MG63 (cell line): ENCODE data around the gene TNFRSF4. TPM values are rescaled to one million over a fixed set of nuclear protein-coding genes. Genes with fewer than 3 reads are reported as not detected.
"Not testable (repeated sequence)": the region's sequence is repeated elsewhere in the genome, so short reads cannot be mapped to it uniquely, and the experiment has no call there.

Source experiments
- DNase-seq: peaks from one replicate; pipeline ENCODE4 v3.0.0-alpha.2; 2020
- H3K27me3 ChIP-seq: fragments of 250-450 bp; sonication (Bioruptor Pico); 2 replicates; pipeline ENCODE4 v1.5.1; 2020; ENCODE audit warnings: mild to moderate bottlenecking, moderate library complexity
- H3K36me3 ChIP-seq: fragments of 250-450 bp; sonication (Bioruptor Pico); 2 replicates; pipeline ENCODE4 v1.5.1; 2020; ENCODE audit warnings: mild to moderate bottlenecking, moderate library complexity
- H3K4me3 ChIP-seq: fragments of 250-450 bp; sonication (Bioruptor Pico); 2 replicates; pipeline ENCODE4 v1.5.1; 2020; ENCODE audit warnings: mild to moderate bottlenecking, moderate library complexity
- H3K9me3 ChIP-seq: fragments of 250-450 bp; sonication (Bioruptor Pico); 2 replicates; pipeline ENCODE4 v1.5.1; 2020; ENCODE audit warnings: mild to moderate bottlenecking, moderate library complexity
- total RNA-seq: library from RNA; depleted of rRNA; stranded (reverse); fragments of >200 nt; shearing (Covaris generic); gene quantifications from 2 replicates; pipeline ENCODE4 v1.2.3, GENCODE V29; 2014; ENCODE audit warnings: low replicate concordance

TNFRSF4 gene
- total RNA-seq, 1 experiment from 2014 or later: not detected

GRCh38 chr1:1183833-1184775 lies 29.8 kb downstream of the TNFRSF4 start:
- Histone ChIP-seq H3K27me3 (no peaks in the 10 kb centered on the region), H3K4me3 (no peak overlapping the region), H3K36me3 (no peaks in the 10 kb centered on the region), H3K9me3 (no peaks in the 10 kb centered on the region)
- no peak for DNase-seq

- H3K36me3 ChIP-seq: no peaks in the 10 kb centered on the region
- H3K9me3 ChIP-seq: no peaks in the 10 kb centered on the region
- no peak overlapping the region for H3K4me3 ChIP-seq
- DNase-seq: no peak
- H3K27me3 ChIP-seq: no peaks in the 10 kb centered on the region
Measured at GRCh38 chr1:1183221-1183747, 30.7 kb downstream of the TNFRSF4 start.

GRCh38 chr1:1182491-1183220 lies 31.3 kb downstream of the TNFRSF4 start:
- Histone ChIP-seq H3K27me3 (peaks cover 3% of the 10 kb centered on the region; the same call in 1 of the 2 replicates), H3K4me3 (no peak overlapping the region), H3K9me3 (no peaks in the 10 kb centered on the region), H3K36me3 (no peaks in the 10 kb centered on the region)
- DNase-seq: no peak

GRCh38 chr1:1181938-1182410 lies 32.0 kb downstream of the TNFRSF4 start:
- Histone ChIP-seq H3K36me3 (no peaks in the 10 kb centered on the region), H3K4me3 (no peak overlapping the region), H3K27me3 (peaks cover 7% of the 10 kb centered on the region), H3K9me3 (no peaks in the 10 kb centered on the region)
- DNase-seq: no peak

- Histone ChIP-seq H3K27me3 (peaks cover 13% of the 10 kb centered on the region), H3K9me3 (no peaks in the 10 kb centered on the region)
Measured at GRCh38 chr1:1181129-1181937, 32.6 kb downstream of the TNFRSF4 start.

GRCh38 chr1:1179983-1180861 lies 33.7 kb downstream of the TNFRSF4 start:
- Histone ChIP-seq H3K9me3 (no peaks in the 10 kb centered on the region), H3K4me3 (no peak overlapping the region), H3K27me3 (peaks cover 14% of the 10 kb centered on the region), H3K36me3 (no peaks in the 10 kb centered on the region)
- DNase-seq: no peak

More at GRCh38 chr1:1181129-1181937, 32.6 kb downstream of the TNFRSF4 start:
- no peaks in the 10 kb centered on the region for H3K36me3 ChIP-seq
- DNase-seq: no peak
- no peak overlapping the region for H3K4me3 ChIP-seq

- peaks cover 18% of the 10 kb centered on the region for H3K27me3 ChIP-seq
- no peak for DNase-seq
- no peak overlapping the region for H3K4me3 ChIP-seq
- H3K36me3 ChIP-seq: no peaks in the 10 kb centered on the region
- no peaks in the 10 kb centered on the region for H3K9me3 ChIP-seq
Measured at GRCh38 chr1:1179346-1179982, 34.5 kb downstream of the TNFRSF4 start.

GRCh38 chr1:1178794-1179331 lies 35.1 kb downstream of the TNFRSF4 start:
- peaks cover 22% of the 10 kb centered on the region for H3K27me3 ChIP-seq
- H3K4me3 ChIP-seq: no peak overlapping the region
- no peaks in the 10 kb centered on the region for H3K9me3 ChIP-seq
- no peaks in the 10 kb centered on the region for H3K36me3 ChIP-seq
- DNase-seq: no peak

- Histone ChIP-seq H3K36me3 (no peaks in the 10 kb centered on the region), H3K27me3 (peaks cover 28% of the 10 kb centered on the region)
- DNase-seq: no peak
Measured at GRCh38 chr1:1177452-1178206, 36.3 kb downstream of the TNFRSF4 start.

GRCh38 chr1:1176931-1177330 lies 37.0 kb downstream of the TNFRSF4 start:
- H3K27me3 ChIP-seq: peaks cover 28% of the 10 kb centered on the region
- H3K36me3 ChIP-seq: no peaks in the 10 kb centered on the region
- H3K4me3 ChIP-seq: no peak overlapping the region
- DNase-seq: no peak
- no peaks in the 10 kb centered on the region for H3K9me3 ChIP-seq

More at GRCh38 chr1:1177452-1178206, 36.3 kb downstream of the TNFRSF4 start:
- no peaks in the 10 kb centered on the region for H3K9me3 ChIP-seq
- H3K4me3 ChIP-seq: no peak overlapping the region

GRCh38 chr1:1176063-1176761 lies 37.7 kb downstream of the TNFRSF4 start:
- peaks cover 28% of the 10 kb centered on the region for H3K27me3 ChIP-seq
- not testable (repeated sequence) for DNase-seq, H3K4me3 ChIP-seq, H3K36me3 ChIP-seq, H3K9me3 ChIP-seq

- Histone ChIP-seq H3K9me3 (no peaks in the 10 kb centered on the region), H3K27me3 (peaks cover 28% of the 10 kb centered on the region), H3K4me3 (no peak overlapping the region), H3K36me3 (no peaks in the 10 kb centered on the region)
- no peak for DNase-seq
Measured at GRCh38 chr1:1175221-1176062, 38.5 kb downstream of the TNFRSF4 start.

GRCh38 chr1:1173793-1174415 lies 40.0 kb downstream of the TNFRSF4 start, which contains the start of gene TTLL10:
Gene TTLL10, plus strand, starts transcription at chr1:1173880. Its CDS starts 5,336 bp downstream, at chr1:1179216.
- no peak within 1 kb of the TSS for H3K4me3 ChIP-seq
- no peaks in the 10 kb centered on the region for H3K9me3 ChIP-seq
- peaks cover 28% of the 10 kb centered on the region for H3K27me3 ChIP-seq
- no peaks in the 10 kb centered on the region for H3K36me3 ChIP-seq
- DNase-seq: no peak
